ENCODE results near the gene KIF6.

The KIF6 gene

DNA sequence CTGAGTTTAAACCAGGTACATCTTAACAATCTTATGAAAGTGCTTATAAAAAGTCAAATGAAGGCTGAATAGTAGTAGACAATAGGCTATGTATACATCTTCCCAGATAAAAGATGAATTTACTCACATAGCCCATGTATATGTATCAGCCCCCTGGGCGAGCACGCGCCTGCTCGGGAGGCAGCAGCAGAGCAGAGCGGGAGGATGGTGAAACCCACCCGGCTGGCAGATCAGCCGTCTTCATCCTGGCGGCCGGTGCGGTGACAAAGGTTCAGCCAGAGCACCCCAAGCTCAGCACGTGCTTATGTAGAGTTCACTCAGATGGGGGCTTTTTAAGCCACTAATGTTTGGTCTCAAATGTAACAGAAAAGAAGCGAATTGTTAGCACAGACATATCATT lies 184.8 kb downstream of the KIF6 start:
- TF ChIP-seq, protein P1, sequence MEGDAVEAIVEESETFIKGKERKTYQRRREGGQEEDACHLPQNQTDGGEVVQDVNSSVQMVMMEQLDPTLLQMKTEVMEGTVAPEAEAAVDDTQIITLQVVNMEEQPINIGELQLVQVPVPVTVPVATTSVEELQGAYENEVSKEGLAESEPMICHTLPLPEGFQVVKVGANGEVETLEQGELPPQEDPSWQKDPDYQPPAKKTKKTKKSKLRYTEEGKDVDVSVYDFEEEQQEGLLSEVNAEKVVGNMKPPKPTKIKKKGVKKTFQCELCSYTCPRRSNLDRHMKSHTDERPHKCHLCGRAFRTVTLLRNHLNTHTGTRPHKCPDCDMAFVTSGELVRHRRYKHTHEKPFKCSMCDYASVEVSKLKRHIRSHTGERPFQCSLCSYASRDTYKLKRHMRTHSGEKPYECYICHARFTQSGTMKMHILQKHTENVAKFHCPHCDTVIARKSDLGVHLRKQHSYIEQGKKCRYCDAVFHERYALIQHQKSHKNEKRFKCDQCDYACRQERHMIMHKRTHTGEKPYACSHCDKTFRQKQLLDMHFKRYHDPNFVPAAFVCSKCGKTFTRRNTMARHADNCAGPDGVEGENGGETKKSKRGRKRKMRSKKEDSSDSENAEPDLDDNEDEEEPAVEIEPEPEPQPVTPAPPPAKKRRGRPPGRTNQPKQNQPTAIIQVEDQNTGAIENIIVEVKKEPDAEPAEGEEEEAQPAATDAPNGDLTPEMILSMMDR (IDR thresholded peaks at IDR 0.05; ENCODE audit: low read depth, low read length, missing control alignments): no peak
- no peak for DNase-seq (ENCODE audit: extremely low read depth, low read depth)

DNA sequence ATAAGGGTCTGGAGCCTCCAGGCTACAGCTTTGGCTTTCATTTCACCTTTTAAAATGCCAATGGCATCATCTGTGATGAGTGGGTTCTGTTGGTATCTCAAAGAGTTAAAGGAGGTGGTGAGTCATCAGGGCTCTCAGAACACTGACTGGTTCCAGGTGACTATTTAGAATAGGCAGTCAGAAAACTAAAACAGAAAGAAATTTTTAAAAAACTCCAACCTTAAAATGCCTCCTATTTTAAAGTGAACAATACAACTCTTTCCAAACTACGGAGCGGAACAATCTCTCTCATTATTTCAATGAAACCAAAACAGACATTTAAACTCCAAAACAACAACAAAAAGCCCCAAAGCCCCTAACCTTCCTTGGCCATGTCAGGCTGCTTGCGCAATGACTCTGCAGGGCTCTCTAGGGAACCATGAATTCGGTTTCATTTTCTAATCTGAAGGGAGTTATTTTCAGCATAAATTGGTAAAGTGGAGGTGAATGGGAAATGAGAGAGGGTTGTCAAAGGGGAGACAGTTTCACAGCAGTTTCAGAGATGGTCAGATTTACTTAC lies 194.9 kb downstream of the KIF6 start:
- peak; percentile 25 for DNase-seq (ENCODE audit: extremely low read depth, low read depth)
- H3K4me3 ChIP-seq (replicated peaks; ENCODE audit: low read depth, low read length): no peak overlapping the region
- TF ChIP-seq, protein P1 (IDR thresholded peaks at IDR 0.05; ENCODE audit: low read depth, low read length, missing control alignments): no peak

More for the DNA sequence above, 184.8 kb downstream of the KIF6 start:
- H3K4me3 ChIP-seq (replicated peaks; ENCODE audit: low read depth, low read length): no peak overlapping the region

DNA sequence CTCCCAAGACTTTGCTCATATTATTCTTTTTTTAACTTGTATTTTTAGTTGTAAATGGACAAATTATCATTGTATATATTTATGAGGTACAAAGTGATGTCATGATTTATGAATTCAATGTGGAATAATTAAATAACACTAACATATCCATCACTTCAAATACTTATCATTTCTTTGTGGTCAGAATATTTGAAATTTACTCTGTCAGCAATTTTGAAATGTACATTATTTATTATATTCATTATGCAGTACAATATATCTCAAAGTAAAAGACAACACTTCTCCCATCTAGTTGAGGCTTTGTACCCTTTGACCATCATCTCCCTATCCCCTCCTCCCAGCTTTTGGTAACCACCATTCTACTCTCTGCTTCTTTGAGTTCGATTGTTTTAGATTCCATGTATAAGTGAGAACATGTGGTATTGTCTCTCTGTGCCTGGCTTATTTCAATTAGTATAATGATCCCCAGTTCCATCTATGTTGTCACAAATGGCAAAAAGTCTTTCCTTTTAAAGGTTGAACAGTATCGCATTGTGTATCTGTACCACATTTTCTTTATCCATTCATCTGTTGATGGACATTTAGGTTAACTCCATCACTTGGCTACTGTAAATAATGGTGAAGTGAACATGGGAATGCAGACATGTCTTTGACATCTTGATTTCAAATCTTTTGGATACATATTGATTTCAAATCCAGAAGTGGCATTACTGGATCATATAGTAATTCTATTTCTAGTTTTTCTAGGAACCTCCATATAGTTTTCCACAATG lies 197.2 kb downstream of the KIF6 start:
- TF ChIP-seq, protein P1 (IDR thresholded peaks at IDR 0.05; ENCODE audit: low read depth, low read length, missing control alignments): no peak
- H3K4me3 ChIP-seq (replicated peaks; ENCODE audit: low read depth, low read length): no peak overlapping the region
- DNase-seq (ENCODE audit: extremely low read depth, low read depth): no peak

DNA sequence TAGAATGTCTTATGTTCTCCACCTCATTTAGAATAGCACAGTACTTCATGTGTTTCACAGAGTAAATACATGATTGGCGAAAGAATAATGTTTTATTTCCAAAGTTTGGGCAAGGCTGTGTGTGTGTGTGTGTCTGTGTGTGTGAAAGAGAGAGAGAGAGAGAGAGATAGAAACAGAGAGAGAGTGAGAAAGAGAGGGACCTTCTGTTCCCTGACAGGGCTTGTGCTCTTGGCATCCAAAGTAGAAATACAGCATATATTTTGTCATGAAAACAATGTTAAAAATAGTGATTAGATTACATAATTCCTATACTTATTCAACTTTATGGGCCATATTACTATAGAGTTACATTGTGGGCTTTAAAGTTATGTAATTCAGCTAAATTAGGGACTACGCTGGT lies 201.2 kb downstream of the KIF6 start:
- H3K4me3 ChIP-seq (replicated peaks; ENCODE audit: low read depth, low read length): no peak overlapping the region
- DNase-seq (ENCODE audit: extremely low read depth, low read depth): no peak
- TF ChIP-seq, protein P1 (IDR thresholded peaks at IDR 0.05; ENCODE audit: low read depth, low read length, missing control alignments): no peak

DNA sequence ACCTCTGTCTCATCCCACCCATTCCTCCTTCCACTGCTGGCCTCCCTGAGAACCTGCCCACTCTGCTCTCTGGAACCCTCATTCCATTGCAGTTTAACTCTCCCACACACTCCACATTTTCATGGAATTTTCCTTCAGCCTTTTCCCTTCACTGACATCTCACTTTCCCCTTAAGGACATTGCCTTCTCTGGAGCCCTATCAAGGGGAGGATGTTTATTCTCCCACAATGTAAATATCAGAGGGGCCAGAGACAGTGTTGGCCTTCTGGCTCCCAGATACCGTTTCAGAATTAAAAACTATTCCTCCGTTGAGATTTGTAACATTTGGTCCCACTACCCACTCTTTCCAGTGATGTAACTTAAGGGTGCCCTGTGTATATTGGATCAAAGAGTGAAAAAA lies 203.2 kb downstream of the KIF6 start:
- TF ChIP-seq, protein P1 (IDR thresholded peaks at IDR 0.05; ENCODE audit: low read depth, low read length, missing control alignments): no peak
- H3K4me3 ChIP-seq (replicated peaks; ENCODE audit: low read depth, low read length): no peak overlapping the region
- no peak for DNase-seq (ENCODE audit: extremely low read depth, low read depth)

DNA sequence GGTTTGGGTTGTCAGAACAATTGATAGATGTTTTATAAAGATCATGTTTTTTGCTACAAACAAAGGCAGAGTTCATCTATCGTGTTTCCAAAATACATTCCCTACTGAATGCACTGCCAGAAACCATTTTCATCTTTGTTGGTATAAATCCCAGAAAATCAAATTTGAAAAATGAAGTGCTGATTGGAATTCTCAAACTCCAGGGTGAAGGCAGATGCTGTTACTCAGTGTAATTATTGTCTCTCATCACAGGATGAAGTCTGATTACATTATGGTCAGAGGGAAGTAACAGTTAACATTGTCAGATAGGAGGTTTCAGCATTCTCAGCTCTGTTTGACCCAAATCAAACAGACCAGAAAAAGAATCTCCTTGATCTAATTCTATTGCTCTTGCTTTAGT lies 204.3 kb downstream of the KIF6 start:
- TF ChIP-seq, protein P1 (IDR thresholded peaks at IDR 0.05; ENCODE audit: low read depth, low read length, missing control alignments): no peak
- no peak overlapping the region for H3K4me3 ChIP-seq (replicated peaks; ENCODE audit: low read depth, low read length)
- no peak for DNase-seq (ENCODE audit: extremely low read depth, low read depth)
